ENCODE measurements around the gene AACS. TPM values are rescaled to one million over a fixed set of nuclear protein-coding genes. Genes with fewer than 3 reads are reported as not detected.

The AACS gene
- 12.1 to 21.6 TPM (median 18.0 TPM) in 5 replicates for total RNA-seq (2022; extraction: Qiagen RNA extraction; ENCODE audit: low read depth)

GRCh38 chr12:125065021-125065918, at the start of gene AACS:
TSS of gene AACS (plus strand) at chr12:125065435. CDS start at chr12:125065585, 150 bp downstream.

GRCh38 chr12:125185740-125186470, 120.7 kb downstream of the AACS start, which contains the start of gene TMEM132B:
TSS of gene TMEM132B (plus strand) at chr12:125186386.

Other genes with a start within 250 kb of the AACS start
- 97.1 to 181 TPM (median 164 TPM) in 5 replicates for gene SCARB1, start 201.6 kb upstream of the AACS start, total RNA-seq (2022; extraction: Qiagen RNA extraction; ENCODE audit: low read depth)
- gene UBC, start 150.8 kb upstream of the AACS start, total RNA-seq (2022; extraction: Qiagen RNA extraction; ENCODE audit: low read depth): 1,292 to 1,908 TPM (median 1,402 TPM) in 5 replicates
- gene DHX37, start 76.3 kb upstream of the AACS start, total RNA-seq (2022; extraction: Qiagen RNA extraction; ENCODE audit: low read depth): 23.5 to 45.9 TPM (median 43.1 TPM) in 5 replicates
- gene BRI3BP, start 71.8 kb upstream of the AACS start, total RNA-seq (2022; extraction: Qiagen RNA extraction; ENCODE audit: low read depth): 14.3 to 24.0 TPM (median 21.4 TPM) in 5 replicates
- 0.02 TPM in 2 of 5 replicates, not detected in the others for gene TMEM132B, start 121.0 kb downstream of the AACS start, total RNA-seq (2022; extraction: Qiagen RNA extraction; ENCODE audit: low read depth)